Loucy (cell line): ENCODE data around the gene HS6ST2.

ENCODE experiments used
- CTCF ChIP-seq: fragments of 200-600 bp; sonication (generic); conservative IDR thresholded peaks from 2 replicates; pipeline ENCODE4 v1.5.1; 2014; ENCODE audit warnings: mild to moderate bottlenecking, antibody characterized with exemption, low read length
- EZH2phosphoT487 ChIP-seq: fragments of 200-600 bp; IDR thresholded peaks from 2 replicates; pipeline ENCODE4 v1.6.1; 2018; ENCODE audit warnings: antibody characterized with exemption, mild to moderate bottlenecking, moderate library complexity, borderline replicate concordance

GRCh38 chrX:132730266-132730665 lies 228.2 kb downstream of the HS6ST2 start:
- TF ChIP-seq CTCF (no peak), EZH2phosphoT487 (no peak)
